GM12891 (cell line): ENCODE data around the gene XRCC2.

ENCODE experiments used
- PAX5 ChIP-seq: IDR thresholded peaks from 2 replicates; pipeline ENCODE4 v1.6.1; 2011; ENCODE audit warnings: low read length, moderate library complexity, mild to moderate bottlenecking; ENCODE audit not compliant: insufficient read depth, severe bottlenecking
- POLR2A ChIP-seq: IDR thresholded peaks from 2 replicates; pipeline ENCODE4 v1.6.1; 2011; ENCODE audit warnings: low read depth, low read length, control low read depth
- POLR2AphosphoS5 ChIP-seq: IDR thresholded peaks from 2 replicates; pipeline ENCODE4 v1.6.1; 2011; ENCODE audit warnings: low read depth, low read length, control low read depth
- POU2F2 ChIP-seq: IDR thresholded peaks from 2 replicates; pipeline ENCODE4 v1.6.1; 2011; ENCODE audit warnings: low read depth, mild to moderate bottlenecking, control low read depth, low read length, moderate library complexity
- SPI1 ChIP-seq: IDR thresholded peaks from 2 replicates; pipeline ENCODE4 v1.6.1; 2011; ENCODE audit warnings: low read depth, low read length, control low read depth
- TAF1 ChIP-seq: IDR thresholded peaks from 2 replicates; pipeline ENCODE4 v1.6.1; 2011; ENCODE audit warnings: low read depth, low read length, control low read depth

GRCh38 chr7:152647009-152647408, 28.9 kb downstream of the XRCC2 start:
- TF ChIP-seq POLR2A (no peak), POLR2AphosphoS5 (no peak), POU2F2 (no peak), TAF1 (no peak), SPI1 (no peak), PAX5 (no peak)
